A549 (cell line): ENCODE measurements around the gene SEMA6D. TPM values are rescaled to one million over a fixed set of nuclear protein-coding genes. Genes with fewer than 3 reads are reported as not detected.

Source experiments
- CBX2 ChIP-seq: fragments of 200-600 bp; sonication (generic); IDR thresholded peaks from 2 replicates; pipeline ENCODE4 v1.6.1; 2016; ENCODE audit warnings: low read depth, mild to moderate bottlenecking, borderline replicate concordance
- CHD2 ChIP-seq: fragments of 150-350 bp; IDR thresholded peaks from 2 replicates; pipeline ENCODE4 v1.6.1; 2014; ENCODE audit warnings: low read length; ENCODE audit not compliant: partially characterized antibody
- CTCF ChIP-seq: fragments of >200 bp; sonication (Bioruptor Twin); formaldehyde crosslinking; IDR thresholded peaks from 3 replicates; pipeline ENCODE4 v1.5.1; 2016
- FOXS1 ChIP-seq: fragments of 250-450 bp; sonication (Bioruptor Pico); IDR thresholded peaks from 2 replicates; pipeline ENCODE4 v1.5.0; 2020; ENCODE audit warnings: mild to moderate bottlenecking, moderate library complexity
- PHF8 ChIP-seq: fragments of 200-600 bp; sonication (generic); IDR thresholded peaks from 2 replicates; pipeline ENCODE4 v1.6.1; 2016; ENCODE audit warnings: low read depth, mild to moderate bottlenecking, antibody characterized with exemption, moderate library complexity, borderline replicate concordance
- polyA plus RNA-seq, 4 experiments: library from polyadenylated mRNA; depleted of rRNA in 3 of 4; stranded (reverse); fragments of >200 nt; fragmentation: RNase III in 1 of 4; extraction: RNeasy Plus Mini Kit Qiagen cat#74134 plus additional on column Dnase treatment in 1 of 4; gene quantifications; 2 replicates in 3 of 4; 3 replicates in 1 of 4; pipeline ENCODE4 v1.2.3, GENCODE V29; 2011 to 2017
- TF ChIP-seq, protein P1 (sequence below): IDR thresholded peaks from 2 replicates; pipeline ENCODE4 v1.6.1; 2012

The SEMA6D gene
- polyA plus RNA-seq, 2 of the 4 experiments (the other 2 are of a cell fraction), result not detected

- TF ChIP-seq CTCF, result no peak
- TF ChIP-seq CHD2, result no peak
- TF ChIP-seq, protein P1, sequence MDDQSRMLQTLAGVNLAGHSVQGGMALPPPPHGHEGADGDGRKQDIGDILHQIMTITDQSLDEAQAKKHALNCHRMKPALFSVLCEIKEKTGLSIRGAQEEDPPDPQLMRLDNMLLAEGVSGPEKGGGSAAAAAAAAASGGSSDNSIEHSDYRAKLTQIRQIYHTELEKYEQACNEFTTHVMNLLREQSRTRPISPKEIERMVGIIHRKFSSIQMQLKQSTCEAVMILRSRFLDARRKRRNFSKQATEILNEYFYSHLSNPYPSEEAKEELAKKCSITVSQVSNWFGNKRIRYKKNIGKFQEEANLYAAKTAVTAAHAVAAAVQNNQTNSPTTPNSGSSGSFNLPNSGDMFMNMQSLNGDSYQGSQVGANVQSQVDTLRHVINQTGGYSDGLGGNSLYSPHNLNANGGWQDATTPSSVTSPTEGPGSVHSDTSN, result no peak
- TF ChIP-seq PHF8, result no peak
- TF ChIP-seq CBX2, result no peak
- no peak for TF ChIP-seq FOXS1 (CRISPR knock-in tag)
Measured at GRCh38 chr15:47822048-47822447, 104.7 kb downstream of the SEMA6D start (continued).
